ENCODE measurements around the gene CYB5D1.
"Not testable (repeated sequence)": the region's sequence is repeated elsewhere in the genome, so short reads cannot be mapped to it uniquely, and the experiment has no call there.

Gene CYB5D1

GRCh38 chr17:7856811-7857712, 741 bp upstream of the CYB5D1 start, which contains the start of gene NAA38:
TSS of gene NAA38 (minus strand) at chr17:7857559. CDS start at chr17:7857463, 96 bp downstream.
- DNase-seq = peak; percentile 98

- peak; percentile 51 for DNase-seq
Measured at GRCh38 chr17:7858522-7858810, 663 bp downstream of the CYB5D1 start.

GRCh38 chr17:7859028-7859427, 1.2 kb downstream of the CYB5D1 start:
- no peak for DNase-seq

- DNase-seq = peak; percentile 74
Measured at GRCh38 chr17:7862692-7863437, 5.1 kb downstream of the CYB5D1 start.

GRCh38 chr17:7864384-7864783, 6.6 kb downstream of the CYB5D1 start:
- DNase-seq = not testable (repeated sequence)

GRCh38 chr17:7864995-7865650, 7.3 kb downstream of the CYB5D1 start:
- no peak for DNase-seq

GRCh38 chr17:7867881-7868329, 10.1 kb downstream of the CYB5D1 start:
- no peak for DNase-seq

GRCh38 chr17:7873051-7873450, 15.2 kb downstream of the CYB5D1 start:
- no peak for DNase-seq

- DNase-seq = no peak
Measured at GRCh38 chr17:7875804-7876370, 18.1 kb downstream of the CYB5D1 start.

GRCh38 chr17:7878234-7878633, 20.4 kb downstream of the CYB5D1 start:
- DNase-seq = no peak

- no peak for DNase-seq
Measured at GRCh38 chr17:7880076-7880868, 22.5 kb downstream of the CYB5D1 start.

- peak; percentile 81 for DNase-seq
Measured at GRCh38 chr17:7881276-7882054, 23.7 kb downstream of the CYB5D1 start.

GRCh38 chr17:7882068-7882467, 24.3 kb downstream of the CYB5D1 start:
- peak; percentile 59 for DNase-seq

GRCh38 chr17:7882629-7883028, 24.8 kb downstream of the CYB5D1 start:
- DNase-seq = peak; percentile 24

- peak; percentile 27 for DNase-seq
Measured at GRCh38 chr17:7883781-7884386, 26.1 kb downstream of the CYB5D1 start.

GRCh38 chr17:7884581-7885366, 27.0 kb downstream of the CYB5D1 start:
- peak; percentile 54 for DNase-seq

GRCh38 chr17:7885367-7886226, 27.8 kb downstream of the CYB5D1 start:
- DNase-seq = peak; percentile 85

GRCh38 chr17:7886227-7887037, 28.6 kb downstream of the CYB5D1 start:
- peak; percentile 65 for DNase-seq

Data from NCI-H69 (cell line).